ENCODE measurements around the gene ACOT4. TPM values are rescaled to one million over a fixed set of nuclear protein-coding genes. Genes with fewer than 3 reads are reported as not detected.
"Not testable (repeated sequence)": the region's sequence is repeated elsewhere in the genome, so short reads cannot be mapped to it uniquely, and the experiment has no call there.

Gene ACOT4
- total RNA-seq, 2 donors from 2014 or later: 0.65 to 1.1 TPM

DNA sequence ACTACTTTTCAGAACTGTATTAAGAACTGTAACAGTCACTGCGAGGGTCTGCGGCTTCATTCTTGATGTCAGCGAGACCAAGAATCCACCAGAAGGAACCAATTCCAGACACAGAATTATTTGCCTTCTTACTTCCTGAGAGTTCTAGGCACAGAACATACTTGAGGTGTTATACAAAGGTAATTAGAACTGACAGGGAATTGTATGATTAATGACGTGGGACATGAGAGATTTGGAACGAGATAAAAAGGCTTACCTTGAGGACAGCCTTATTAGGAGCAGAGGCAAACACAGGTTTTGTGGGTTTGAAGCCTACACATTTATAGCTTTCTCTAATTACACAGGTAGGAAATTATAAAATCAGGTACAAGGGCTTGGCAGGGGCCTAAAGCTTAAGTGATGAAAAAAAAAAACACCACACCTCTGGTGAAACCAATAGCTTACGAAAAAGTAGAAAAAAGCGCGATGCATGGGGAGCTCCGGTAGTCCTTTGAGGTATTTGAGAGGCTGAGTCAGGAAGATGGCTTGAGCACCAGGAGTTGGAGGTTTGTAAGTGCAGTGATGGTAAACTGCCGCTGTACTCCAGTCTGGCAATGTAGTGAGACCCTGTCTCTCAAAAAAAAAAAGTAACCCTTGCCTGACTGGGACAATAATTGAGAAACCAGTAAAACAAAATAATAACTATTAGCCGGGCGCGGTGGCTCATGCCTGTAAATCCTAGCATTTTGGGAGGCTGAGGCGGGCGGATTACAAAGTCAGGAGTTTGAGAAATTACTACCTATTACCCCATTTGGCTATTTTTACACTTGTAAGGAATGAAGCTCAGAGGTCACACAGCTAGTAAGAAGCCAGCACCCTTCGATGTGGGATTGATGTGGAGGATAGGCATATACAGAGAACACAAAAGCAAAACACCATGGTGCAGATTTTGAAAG, 23.5 kb upstream of the ACOT4 start:
- H3K27me3 Mint-ChIP-seq: no peaks in the 10 kb centered on the region
- H3K27ac Mint-ChIP-seq: peak overlapping the region; percentile 95
- no peak for DNase-seq
- peak overlapping the region; percentile 93 for H3K4me3 Mint-ChIP-seq
- ATAC-seq: no peak
- peaks cover 33% of the 10 kb centered on the region for H3K4me1 Mint-ChIP-seq
- no peaks in the 10 kb centered on the region for H3K9me3 ChIP-seq (ENCODE audit: control insufficient read depth, low read length, poor library complexity, severe bottlenecking)
- peaks cover 2% of the 10 kb centered on the region for H3K36me3 Mint-ChIP-seq (ENCODE audit: low read depth)

DNA sequence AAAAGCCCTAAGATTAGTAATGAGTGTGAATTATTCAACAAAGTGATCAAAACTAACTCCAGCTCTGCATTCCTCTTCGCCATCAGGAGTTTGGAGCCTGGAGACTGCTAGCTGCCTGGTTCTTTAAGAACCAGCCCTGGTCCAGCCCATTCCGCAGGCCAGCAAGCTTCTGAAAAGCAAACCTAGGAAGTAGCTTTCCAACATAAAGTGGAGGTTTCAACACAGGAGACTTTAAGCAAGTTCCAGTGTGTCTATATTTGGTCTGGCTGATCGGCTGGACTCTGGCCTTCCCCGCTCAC, 22.8 kb upstream of the ACOT4 start:
- H3K4me1 Mint-ChIP-seq: peaks cover 33% of the 10 kb centered on the region
- DNase-seq; ATAC-seq; H3K36me3 Mint-ChIP-seq (ENCODE audit: low read depth); H3K9me3 ChIP-seq (ENCODE audit: control insufficient read depth, low read length, poor library complexity, severe bottlenecking); H3K27me3 Mint-ChIP-seq: not testable (repeated sequence)
- peak overlapping the region; percentile 95 for H3K27ac Mint-ChIP-seq
- peak overlapping the region; percentile 93 for H3K4me3 Mint-ChIP-seq

DNA sequence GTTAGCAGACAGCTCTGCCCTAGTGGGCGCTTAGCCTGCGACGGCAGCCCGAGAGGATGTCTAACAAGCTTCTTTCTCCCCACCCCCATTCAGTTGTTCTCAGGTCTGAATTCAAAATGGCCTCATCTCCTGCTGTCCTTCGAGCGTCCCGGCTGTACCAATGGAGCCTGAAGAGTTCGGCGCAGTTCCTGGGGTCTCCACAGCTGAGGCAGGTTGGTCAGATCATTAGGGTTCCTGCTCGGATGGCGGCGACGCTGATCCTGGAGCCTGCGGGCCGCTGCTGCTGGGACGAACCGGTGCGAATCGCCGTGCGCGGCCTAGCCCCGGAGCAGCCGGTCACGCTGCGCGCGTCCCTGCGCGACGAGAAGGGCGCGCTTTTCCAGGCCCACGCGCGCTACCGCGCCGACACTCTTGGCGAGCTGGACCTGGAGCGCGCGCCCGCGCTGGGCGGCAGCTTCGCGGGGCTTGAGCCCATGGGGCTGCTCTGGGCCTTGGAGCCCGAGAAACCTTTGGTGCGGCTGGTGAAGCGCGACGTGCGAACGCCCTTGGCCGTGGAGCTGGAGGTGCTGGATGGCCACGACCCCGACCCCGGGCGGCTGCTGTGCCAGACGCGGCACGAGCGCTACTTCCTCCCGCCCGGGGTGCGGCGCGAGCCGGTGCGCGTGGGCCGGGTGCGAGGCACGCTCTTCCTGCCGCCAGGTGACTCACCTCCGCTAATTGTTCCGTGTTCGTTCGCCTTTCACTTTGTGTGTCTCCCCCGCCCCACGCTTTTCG, 22.3 kb upstream of the ACOT4 start, which contains the start of gene ACOT2:
Gene ACOT2, plus strand, starts transcription at position 29 of the 774 bp plus-strand sequence. Its CDS starts 28 bp downstream, at position 57.
- Mint-ChIP-seq H3K4me3 (peak within 1 kb of the TSS; percentile 93), H3K27ac (peak within 1 kb of the TSS; percentile 95), H3K4me1 (peaks cover 35% of the 10 kb centered on the region)
- not testable (repeated sequence) for H3K27me3 Mint-ChIP-seq; H3K9me3 ChIP-seq (ENCODE audit: control insufficient read depth, low read length, poor library complexity, severe bottlenecking); H3K36me3 Mint-ChIP-seq (ENCODE audit: low read depth)
- ATAC-seq (peak; percentile 74), DNase-seq (peak; percentile 50 to 58 (median 53))

DNA sequence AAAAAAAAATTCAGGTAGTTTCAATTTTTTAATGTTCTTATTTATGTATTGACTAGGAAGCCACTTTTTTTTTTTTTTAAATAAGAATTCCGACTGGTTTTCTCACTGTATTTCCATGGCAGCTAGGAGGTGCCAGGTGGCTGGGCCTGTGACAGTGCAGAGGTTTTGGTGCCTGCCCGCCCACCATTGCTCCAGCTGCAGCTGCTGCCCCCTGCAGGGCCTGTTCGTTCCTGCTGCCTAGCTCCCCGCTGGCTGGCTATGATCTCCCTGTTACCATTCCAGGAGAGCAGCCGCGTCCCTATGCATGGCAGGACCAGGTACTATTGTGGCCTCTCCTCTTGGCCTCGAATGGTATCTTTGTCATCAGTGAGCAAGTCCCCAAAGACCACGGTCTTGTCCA, 20.8 kb upstream of the ACOT4 start:
- not testable (repeated sequence) for H3K36me3 Mint-ChIP-seq (ENCODE audit: low read depth); H3K27me3 Mint-ChIP-seq; H3K27ac Mint-ChIP-seq; H3K9me3 ChIP-seq (ENCODE audit: control insufficient read depth, low read length, poor library complexity, severe bottlenecking)
- ATAC-seq (peak; percentile 72), DNase-seq (peak in 2 of 3 donors; percentile 46 to 48)
- peak overlapping the region; percentile 9 for H3K4me3 Mint-ChIP-seq
- H3K4me1 Mint-ChIP-seq: peaks cover 27% of the 10 kb centered on the region

DNA sequence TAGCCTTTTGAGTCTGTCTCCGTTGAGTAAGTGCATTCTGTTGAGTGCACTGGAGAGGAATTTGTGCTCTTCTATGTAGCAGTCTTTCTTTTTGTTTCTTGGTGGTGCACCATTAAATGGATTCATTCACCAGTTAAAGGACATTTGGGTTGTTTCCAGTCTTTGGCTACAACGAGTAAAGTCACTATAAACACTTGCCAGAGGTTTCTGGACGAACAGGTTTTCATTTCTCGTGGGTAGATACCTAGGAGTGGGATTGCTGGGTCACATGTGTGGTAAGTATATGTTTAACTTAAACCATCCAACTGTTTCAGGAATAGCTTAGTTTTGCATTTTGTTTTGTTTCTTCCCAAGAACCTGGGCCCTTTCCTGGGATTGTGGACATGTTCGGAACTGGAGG, 18.6 kb upstream of the ACOT4 start:
- ATAC-seq; DNase-seq; H3K9me3 ChIP-seq (ENCODE audit: control insufficient read depth, low read length, poor library complexity, severe bottlenecking); H3K27ac Mint-ChIP-seq; H3K36me3 Mint-ChIP-seq (ENCODE audit: low read depth); H3K27me3 Mint-ChIP-seq; H3K4me3 Mint-ChIP-seq: not testable (repeated sequence)
- peaks cover 17% of the 10 kb centered on the region for H3K4me1 Mint-ChIP-seq

DNA sequence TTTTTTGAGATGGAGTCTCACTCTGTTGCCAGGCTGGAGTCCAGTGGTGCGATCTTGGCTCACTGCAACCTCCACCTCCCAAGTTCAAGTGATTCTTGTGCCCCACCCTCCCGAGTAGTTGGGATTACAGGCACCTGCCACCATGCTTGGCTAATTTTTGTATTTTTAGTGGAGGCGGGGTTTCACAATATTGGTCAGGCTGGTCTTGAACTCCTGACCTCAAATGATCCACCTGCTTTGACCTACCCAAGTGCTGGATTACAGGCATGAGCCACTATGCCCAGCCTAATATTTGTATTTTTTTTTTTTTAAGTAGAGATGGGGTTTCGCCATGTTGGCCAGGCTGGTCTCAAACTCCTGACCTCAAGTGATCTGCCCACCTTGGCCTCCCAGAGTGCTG, 17.9 kb upstream of the ACOT4 start:
- not testable (repeated sequence) for H3K4me3 Mint-ChIP-seq; H3K27me3 Mint-ChIP-seq; ATAC-seq; H3K36me3 Mint-ChIP-seq (ENCODE audit: low read depth); H3K4me1 Mint-ChIP-seq; H3K27ac Mint-ChIP-seq; DNase-seq; H3K9me3 ChIP-seq (ENCODE audit: control insufficient read depth, low read length, poor library complexity, severe bottlenecking)

DNA sequence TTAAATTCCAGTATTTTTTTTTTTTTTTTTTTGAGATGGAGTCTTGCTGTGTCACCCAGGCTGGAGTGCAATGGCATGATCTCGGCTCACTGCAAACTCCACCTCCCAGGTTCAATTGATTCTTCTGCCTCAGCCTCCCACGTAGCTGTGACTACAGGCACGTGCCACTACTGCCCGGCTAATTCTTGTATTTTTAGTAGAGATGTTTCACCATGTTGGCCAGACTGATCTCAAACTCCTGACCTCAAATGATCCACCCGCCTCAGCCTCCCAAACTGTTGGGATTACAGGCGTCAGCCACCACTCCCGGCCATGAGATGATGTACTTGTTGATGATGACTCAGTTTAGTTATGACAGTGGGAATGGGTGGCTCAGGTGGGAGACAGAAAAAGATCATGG, 17.4 kb upstream of the ACOT4 start:
- not testable (repeated sequence) for H3K27ac Mint-ChIP-seq; ATAC-seq; H3K9me3 ChIP-seq (ENCODE audit: control insufficient read depth, low read length, poor library complexity, severe bottlenecking); H3K4me1 Mint-ChIP-seq; DNase-seq; H3K4me3 Mint-ChIP-seq; H3K36me3 Mint-ChIP-seq (ENCODE audit: low read depth); H3K27me3 Mint-ChIP-seq

DNA sequence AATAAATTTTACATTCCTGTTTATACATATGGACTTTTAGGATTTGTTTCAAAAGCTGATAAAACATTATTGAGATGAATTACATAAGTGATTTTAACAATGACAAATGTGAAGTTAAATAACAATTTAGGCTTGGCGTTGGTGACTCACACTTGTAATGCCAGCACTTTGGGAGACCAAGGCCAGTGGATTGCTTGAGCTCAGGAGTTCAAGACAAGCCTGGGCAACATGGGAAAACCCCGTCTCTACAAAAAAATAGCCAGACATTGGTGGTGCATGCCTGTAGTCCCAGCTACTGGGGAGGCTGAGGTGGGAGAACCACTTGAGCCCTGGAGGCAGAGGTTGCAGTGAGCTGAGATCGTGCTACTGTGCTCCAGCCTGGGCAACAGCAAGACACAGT, 15.3 kb upstream of the ACOT4 start:
- H3K36me3 Mint-ChIP-seq (ENCODE audit: low read depth): peaks cover 2% of the 10 kb centered on the region
- H3K27me3 Mint-ChIP-seq: no peaks in the 10 kb centered on the region
- H3K4me1 Mint-ChIP-seq: peaks cover 3% of the 10 kb centered on the region
- DNase-seq (no peak), ATAC-seq (no peak)
- no peak overlapping the region for H3K4me3 Mint-ChIP-seq
- H3K27ac Mint-ChIP-seq: no peak overlapping the region
- no peaks in the 10 kb centered on the region for H3K9me3 ChIP-seq (ENCODE audit: control insufficient read depth, low read length, poor library complexity, severe bottlenecking)

DNA sequence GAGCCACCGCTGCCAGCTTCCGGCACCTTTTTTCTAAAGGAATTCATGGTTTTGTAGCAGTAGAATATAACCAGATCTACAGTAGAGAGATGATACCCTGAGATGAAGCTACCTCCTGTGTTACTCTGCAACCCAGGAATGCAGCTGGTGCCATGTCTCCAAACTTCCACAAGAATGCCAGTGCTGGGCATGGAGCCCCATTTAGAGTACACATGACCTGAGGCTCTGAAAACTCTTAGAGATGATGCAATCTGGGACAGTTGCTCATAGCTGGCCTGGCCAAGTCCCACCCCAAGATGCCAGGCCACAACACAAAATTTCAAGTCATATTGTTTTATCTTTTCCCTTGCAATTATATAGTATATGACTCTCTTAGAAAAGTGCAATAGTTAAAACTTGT, 14.5 kb upstream of the ACOT4 start:
- H3K27me3 Mint-ChIP-seq; H3K27ac Mint-ChIP-seq; H3K36me3 Mint-ChIP-seq (ENCODE audit: low read depth); ATAC-seq; H3K4me3 Mint-ChIP-seq; H3K9me3 ChIP-seq (ENCODE audit: control insufficient read depth, low read length, poor library complexity, severe bottlenecking); DNase-seq; H3K4me1 Mint-ChIP-seq: not testable (repeated sequence)

DNA sequence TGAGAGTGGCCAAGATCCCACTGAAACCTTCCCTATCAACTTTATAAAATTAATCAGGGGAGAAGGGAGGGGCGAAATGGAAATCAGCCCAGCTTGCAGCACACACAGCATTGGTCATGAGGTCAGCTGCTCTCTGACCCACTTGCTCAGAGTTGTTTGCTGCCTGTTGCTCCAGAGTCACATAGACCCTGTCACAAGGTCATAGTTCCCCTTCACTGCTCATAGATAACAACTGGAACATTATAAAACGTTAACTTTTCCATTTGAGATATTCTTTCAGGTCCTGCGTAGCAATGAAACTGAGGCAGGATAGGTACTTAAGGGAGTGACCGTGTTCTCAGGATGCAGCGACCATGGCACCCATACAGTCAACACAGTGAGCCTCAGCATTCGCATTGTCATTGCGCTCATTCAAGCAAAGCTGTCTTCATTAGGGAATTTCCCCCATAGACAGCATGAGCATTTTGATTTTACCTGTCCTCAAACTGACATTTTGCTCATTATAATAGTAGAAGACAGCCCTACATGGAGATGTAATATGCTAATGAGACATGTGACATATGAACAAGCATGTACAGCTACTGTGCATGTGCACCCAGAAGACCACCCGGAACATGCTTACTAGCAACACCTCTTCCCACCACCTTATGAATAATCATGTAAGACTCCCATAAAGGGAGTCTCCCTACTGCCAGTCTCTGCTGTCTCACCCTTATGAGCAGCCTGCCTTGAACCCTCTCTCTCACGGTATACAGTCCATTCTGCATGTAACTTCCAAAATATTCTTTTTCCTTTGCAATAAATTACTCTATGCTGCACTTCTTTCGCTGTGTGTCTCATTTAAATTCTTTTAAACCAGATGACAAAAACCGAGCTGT, 9.3 kb upstream of the ACOT4 start:
- not testable (repeated sequence) for H3K4me3 Mint-ChIP-seq; H3K27ac Mint-ChIP-seq; H3K4me1 Mint-ChIP-seq; H3K36me3 Mint-ChIP-seq (ENCODE audit: low read depth); ATAC-seq; DNase-seq; H3K9me3 ChIP-seq (ENCODE audit: control insufficient read depth, low read length, poor library complexity, severe bottlenecking); H3K27me3 Mint-ChIP-seq

DNA sequence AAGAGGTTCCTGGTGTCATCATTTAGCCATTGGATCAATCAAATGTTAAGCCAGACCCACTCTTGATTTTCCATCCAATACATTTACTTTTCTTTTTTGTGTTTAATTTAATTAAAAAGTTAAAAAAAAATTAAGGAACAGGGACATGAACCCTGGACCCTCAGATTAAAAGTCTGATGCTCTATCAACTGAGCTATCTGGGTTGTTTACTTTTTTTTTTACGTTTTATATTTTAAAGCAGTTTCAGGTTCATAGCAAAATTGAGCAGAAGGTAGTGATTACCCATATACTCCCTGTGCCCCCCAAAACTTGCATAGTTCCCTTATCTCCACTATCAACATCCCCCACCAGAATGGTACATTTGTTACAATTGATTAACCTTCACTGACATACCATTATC, 3.0 kb upstream of the ACOT4 start:
- DNase-seq (no peak), ATAC-seq (no peak)
- Mint-ChIP-seq H3K27me3 (no peaks in the 10 kb centered on the region), H3K27ac (no peak overlapping the region), H3K4me1 (peaks cover 8% of the 10 kb centered on the region), H3K36me3 (ENCODE audit: low read depth) (peaks cover 2% of the 10 kb centered on the region), H3K4me3 (no peak overlapping the region)
- H3K9me3 ChIP-seq (ENCODE audit: control insufficient read depth, low read length, poor library complexity, severe bottlenecking): no peaks in the 10 kb centered on the region

DNA sequence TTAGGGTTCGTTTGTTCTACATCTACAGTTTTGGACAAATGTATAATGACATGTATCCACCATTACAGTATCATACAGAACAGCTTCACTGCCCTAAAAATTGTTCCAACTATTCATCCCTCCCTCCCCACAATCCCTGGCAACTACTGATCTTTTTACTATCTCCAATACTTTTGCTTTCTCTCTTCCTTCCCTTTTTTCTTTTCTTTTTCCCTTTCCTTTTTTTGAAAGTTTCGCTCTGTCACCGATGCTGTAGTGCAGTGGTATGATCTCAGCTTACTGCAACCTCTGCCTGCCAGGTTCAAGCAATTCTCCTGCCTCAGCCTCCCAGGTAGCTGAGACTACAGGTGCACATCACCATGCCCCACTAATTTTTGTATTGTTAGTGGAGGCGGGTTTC, 2.6 kb upstream of the ACOT4 start:
- H3K4me3 Mint-ChIP-seq: no peak overlapping the region
- no peak overlapping the region for H3K27ac Mint-ChIP-seq
- no peaks in the 10 kb centered on the region for H3K27me3 Mint-ChIP-seq
- ATAC-seq (no peak), DNase-seq (no peak)
- peaks cover 2% of the 10 kb centered on the region for H3K36me3 Mint-ChIP-seq (ENCODE audit: low read depth)
- H3K4me1 Mint-ChIP-seq: peaks cover 8% of the 10 kb centered on the region
- no peaks in the 10 kb centered on the region for H3K9me3 ChIP-seq (ENCODE audit: control insufficient read depth, low read length, poor library complexity, severe bottlenecking)

DNA sequence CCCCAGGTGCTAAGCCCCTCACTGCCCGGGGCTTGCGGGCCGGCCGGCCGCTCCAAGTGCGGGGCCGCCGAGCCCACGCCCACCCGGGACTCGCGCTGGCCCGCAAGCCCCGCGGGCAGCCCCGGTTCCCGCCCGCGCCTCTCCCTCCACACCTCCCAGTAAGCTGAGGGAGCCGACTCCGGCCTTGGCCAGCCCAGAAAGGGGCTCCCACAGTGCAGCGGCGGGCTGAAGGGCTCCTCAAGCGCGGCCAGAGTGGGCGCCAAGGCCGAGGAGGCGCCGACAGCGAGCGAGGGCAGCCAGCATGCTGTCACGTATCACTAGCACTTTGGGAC, 1.0 kb upstream of the ACOT4 start:
- DNase-seq; H3K36me3 Mint-ChIP-seq (ENCODE audit: low read depth); ATAC-seq; H3K9me3 ChIP-seq (ENCODE audit: control insufficient read depth, low read length, poor library complexity, severe bottlenecking); H3K27ac Mint-ChIP-seq; H3K27me3 Mint-ChIP-seq; H3K4me1 Mint-ChIP-seq: not testable (repeated sequence)
- peak overlapping the region; percentile 77 for H3K4me3 Mint-ChIP-seq

Measured in T-helper 17 cell (primary cell).